ENCODE measurements around the gene MGAT1. TPM values are rescaled to one million over a fixed set of nuclear protein-coding genes. Genes with fewer than 3 reads are reported as not detected.

Gene MGAT1
- polyA plus RNA-seq, 1 donor from 2014 or later, result 31.8 TPM

- H3K27ac ChIP-seq (ENCODE audit: low read length), result no peak overlapping the region
- no peaks in the 10 kb centered on the region for H3K9me2 ChIP-seq (ENCODE audit: insufficient read depth, low read length)
- peak overlapping the region; percentile 64 for H3K4me3 ChIP-seq (ENCODE audit: low read length)
- no peaks in the 10 kb centered on the region for H3F3A ChIP-seq (ENCODE audit: insufficient read depth, low read length, poor library complexity, severe bottlenecking)
- TF ChIP-seq, protein P1, sequence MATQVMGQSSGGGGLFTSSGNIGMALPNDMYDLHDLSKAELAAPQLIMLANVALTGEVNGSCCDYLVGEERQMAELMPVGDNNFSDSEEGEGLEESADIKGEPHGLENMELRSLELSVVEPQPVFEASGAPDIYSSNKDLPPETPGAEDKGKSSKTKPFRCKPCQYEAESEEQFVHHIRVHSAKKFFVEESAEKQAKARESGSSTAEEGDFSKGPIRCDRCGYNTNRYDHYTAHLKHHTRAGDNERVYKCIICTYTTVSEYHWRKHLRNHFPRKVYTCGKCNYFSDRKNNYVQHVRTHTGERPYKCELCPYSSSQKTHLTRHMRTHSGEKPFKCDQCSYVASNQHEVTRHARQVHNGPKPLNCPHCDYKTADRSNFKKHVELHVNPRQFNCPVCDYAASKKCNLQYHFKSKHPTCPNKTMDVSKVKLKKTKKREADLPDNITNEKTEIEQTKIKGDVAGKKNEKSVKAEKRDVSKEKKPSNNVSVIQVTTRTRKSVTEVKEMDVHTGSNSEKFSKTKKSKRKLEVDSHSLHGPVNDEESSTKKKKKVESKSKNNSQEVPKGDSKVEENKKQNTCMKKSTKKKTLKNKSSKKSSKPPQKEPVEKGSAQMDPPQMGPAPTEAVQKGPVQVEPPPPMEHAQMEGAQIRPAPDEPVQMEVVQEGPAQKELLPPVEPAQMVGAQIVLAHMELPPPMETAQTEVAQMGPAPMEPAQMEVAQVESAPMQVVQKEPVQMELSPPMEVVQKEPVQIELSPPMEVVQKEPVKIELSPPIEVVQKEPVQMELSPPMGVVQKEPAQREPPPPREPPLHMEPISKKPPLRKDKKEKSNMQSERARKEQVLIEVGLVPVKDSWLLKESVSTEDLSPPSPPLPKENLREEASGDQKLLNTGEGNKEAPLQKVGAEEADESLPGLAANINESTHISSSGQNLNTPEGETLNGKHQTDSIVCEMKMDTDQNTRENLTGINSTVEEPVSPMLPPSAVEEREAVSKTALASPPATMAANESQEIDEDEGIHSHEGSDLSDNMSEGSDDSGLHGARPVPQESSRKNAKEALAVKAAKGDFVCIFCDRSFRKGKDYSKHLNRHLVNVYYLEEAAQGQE (IDR thresholded peaks at IDR 0.05; ENCODE audit: borderline replicate concordance), result no peak
- TF ChIP-seq MXI1 (conservative IDR thresholded peaks at IDR 0.05; ENCODE audit: poor library complexity, severe bottlenecking), result no peak
- TF ChIP-seq SMC3 (conservative IDR thresholded peaks at IDR 0.05; ENCODE audit: poor library complexity), result no peak
- no peak for TF ChIP-seq EP300 (conservative IDR thresholded peaks at IDR 0.05; ENCODE audit: poor library complexity, severe bottlenecking)
- no peak for TF ChIP-seq RAD21 (conservative IDR thresholded peaks at IDR 0.05)
- TF ChIP-seq POLR2AphosphoS5 (IDR thresholded peaks at IDR 0.05), result no peak
- no peak for TF ChIP-seq EZH2 (IDR thresholded peaks at IDR 0.05; ENCODE audit: borderline replicate concordance, insufficient read depth, low read length, poor library complexity, severe bottlenecking)
- TF ChIP-seq TAF1 (IDR thresholded peaks at IDR 0.05; ENCODE audit: low read depth), result no peak
- TF ChIP-seq, protein P2, sequence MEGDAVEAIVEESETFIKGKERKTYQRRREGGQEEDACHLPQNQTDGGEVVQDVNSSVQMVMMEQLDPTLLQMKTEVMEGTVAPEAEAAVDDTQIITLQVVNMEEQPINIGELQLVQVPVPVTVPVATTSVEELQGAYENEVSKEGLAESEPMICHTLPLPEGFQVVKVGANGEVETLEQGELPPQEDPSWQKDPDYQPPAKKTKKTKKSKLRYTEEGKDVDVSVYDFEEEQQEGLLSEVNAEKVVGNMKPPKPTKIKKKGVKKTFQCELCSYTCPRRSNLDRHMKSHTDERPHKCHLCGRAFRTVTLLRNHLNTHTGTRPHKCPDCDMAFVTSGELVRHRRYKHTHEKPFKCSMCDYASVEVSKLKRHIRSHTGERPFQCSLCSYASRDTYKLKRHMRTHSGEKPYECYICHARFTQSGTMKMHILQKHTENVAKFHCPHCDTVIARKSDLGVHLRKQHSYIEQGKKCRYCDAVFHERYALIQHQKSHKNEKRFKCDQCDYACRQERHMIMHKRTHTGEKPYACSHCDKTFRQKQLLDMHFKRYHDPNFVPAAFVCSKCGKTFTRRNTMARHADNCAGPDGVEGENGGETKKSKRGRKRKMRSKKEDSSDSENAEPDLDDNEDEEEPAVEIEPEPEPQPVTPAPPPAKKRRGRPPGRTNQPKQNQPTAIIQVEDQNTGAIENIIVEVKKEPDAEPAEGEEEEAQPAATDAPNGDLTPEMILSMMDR (IDR thresholded peaks at IDR 0.05; ENCODE audit: poor library complexity, severe bottlenecking), result no peak
- no peaks in the 10 kb centered on the region for H3K36me3 ChIP-seq (ENCODE audit: insufficient read depth, low read length)
- no peaks in the 10 kb centered on the region for H4K20me1 ChIP-seq (ENCODE audit: insufficient read depth)
- no peak overlapping the region for H3K4me2 ChIP-seq (ENCODE audit: low read length)
- H3K27me3 ChIP-seq (ENCODE audit: insufficient read depth, low read depth, low read length), result peaks cover 10% of the 10 kb centered on the region
- no peaks in the 10 kb centered on the region for H3K9me3 ChIP-seq (ENCODE audit: low read length)
- H3K9ac ChIP-seq (ENCODE audit: low read length), result peak overlapping the region; percentile 55
- H2AFZ ChIP-seq (ENCODE audit: low read depth, low read length), result peak overlapping the region; percentile 14
- H3K79me2 ChIP-seq (replicated peaks; ENCODE audit: insufficient read depth, low read length), result no peaks in the 10 kb centered on the region
Observed at GRCh38 chr5:180831139-180832093, 28.8 kb upstream of the MGAT1 start.

DNA sequence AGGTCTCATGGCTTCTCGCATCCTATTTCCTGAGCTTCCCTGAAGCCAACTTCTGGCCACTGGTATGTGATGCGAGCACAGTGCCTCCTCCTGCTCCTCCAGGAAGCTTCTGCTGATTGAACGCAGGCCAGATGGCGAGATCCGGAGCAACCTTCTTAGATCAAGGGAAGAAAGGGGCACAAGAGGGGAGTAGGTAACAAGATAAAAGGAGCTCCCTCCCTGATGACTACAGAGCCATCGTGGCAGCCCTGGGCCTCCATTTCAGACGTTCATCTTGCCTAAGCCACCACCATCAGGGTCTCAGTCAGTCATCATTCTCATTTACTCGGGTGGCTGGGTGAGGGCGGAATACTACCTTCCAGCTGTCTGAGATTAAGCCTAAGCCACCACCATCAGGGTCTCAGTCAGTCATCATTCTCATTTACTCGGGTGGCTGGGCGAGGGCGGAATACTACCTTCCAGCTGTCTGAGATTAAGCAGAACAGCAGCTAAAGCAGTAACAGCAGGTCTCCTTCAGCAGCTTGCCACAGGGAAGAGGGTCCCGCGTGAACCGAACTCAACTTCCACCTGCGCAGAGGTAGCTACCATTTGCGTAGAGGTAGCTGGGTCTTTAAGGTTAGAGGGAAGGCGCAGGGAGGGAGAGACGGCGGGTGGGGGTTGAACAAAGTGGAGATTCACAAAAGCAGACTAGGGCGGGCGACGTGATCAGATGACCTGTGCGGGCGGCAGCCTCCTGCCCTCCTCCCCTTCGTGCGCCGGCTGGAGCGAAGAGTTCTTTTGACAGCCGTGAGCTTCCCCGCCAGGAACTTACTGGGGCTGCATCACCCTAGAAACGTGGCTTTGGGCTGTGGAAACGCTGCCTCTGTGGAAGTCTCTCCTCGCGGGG lies 27.9 kb upstream of the MGAT1 start:
- H4K20me1 ChIP-seq (ENCODE audit: insufficient read depth), result no peaks in the 10 kb centered on the region
- no peak overlapping the region for H3K4me2 ChIP-seq (ENCODE audit: low read length)
- no peaks in the 10 kb centered on the region for H3K9me3 ChIP-seq (ENCODE audit: low read length)
- peaks cover 10% of the 10 kb centered on the region for H3K27me3 ChIP-seq (ENCODE audit: insufficient read depth, low read depth, low read length)
- TF ChIP-seq TAF1 (IDR thresholded peaks at IDR 0.05; ENCODE audit: low read depth) (no peak), POLR2AphosphoS5 (IDR thresholded peaks at IDR 0.05) (no peak), SMC3 (conservative IDR thresholded peaks at IDR 0.05; ENCODE audit: poor library complexity) (no peak), EZH2 (IDR thresholded peaks at IDR 0.05; ENCODE audit: borderline replicate concordance, insufficient read depth, low read length, poor library complexity, severe bottlenecking) (no peak), RAD21 (conservative IDR thresholded peaks at IDR 0.05) (no peak), EP300 (conservative IDR thresholded peaks at IDR 0.05; ENCODE audit: poor library complexity, severe bottlenecking) (no peak), MXI1 (conservative IDR thresholded peaks at IDR 0.05; ENCODE audit: poor library complexity, severe bottlenecking) (no peak)
- TF ChIP-seq, protein P1 (IDR thresholded peaks at IDR 0.05; ENCODE audit: borderline replicate concordance), result no peak
- TF ChIP-seq, protein P2 (IDR thresholded peaks at IDR 0.05; ENCODE audit: poor library complexity, severe bottlenecking), result no peak
- peak overlapping the region; percentile 64 for H3K4me3 ChIP-seq (ENCODE audit: low read length)
- H3K27ac ChIP-seq (ENCODE audit: low read length), result no peak overlapping the region
- no peaks in the 10 kb centered on the region for H3K9me2 ChIP-seq (ENCODE audit: insufficient read depth, low read length)
- H3K79me2 ChIP-seq (replicated peaks; ENCODE audit: insufficient read depth, low read length), result no peaks in the 10 kb centered on the region
- no peak overlapping the region for H2AFZ ChIP-seq (ENCODE audit: low read depth, low read length)
- no peaks in the 10 kb centered on the region for H3F3A ChIP-seq (ENCODE audit: insufficient read depth, low read length, poor library complexity, severe bottlenecking)
- no peaks in the 10 kb centered on the region for H3K36me3 ChIP-seq (ENCODE audit: insufficient read depth, low read length)
- H3K9ac ChIP-seq (ENCODE audit: low read length), result peak overlapping the region; percentile 55
